ENCODE results near the gene FRMPD4. TPM values are rescaled to one million over a fixed set of nuclear protein-coding genes. Genes with fewer than 3 reads are reported as not detected.
A peak's percentile ranks its signal among the peaks of the same experiment; 100 is the strongest.

Gene FRMPD4
- total and polyA plus RNA-seq, 12 donors: 0.03 to 4.1 (median 2.0) TPM

DNA sequence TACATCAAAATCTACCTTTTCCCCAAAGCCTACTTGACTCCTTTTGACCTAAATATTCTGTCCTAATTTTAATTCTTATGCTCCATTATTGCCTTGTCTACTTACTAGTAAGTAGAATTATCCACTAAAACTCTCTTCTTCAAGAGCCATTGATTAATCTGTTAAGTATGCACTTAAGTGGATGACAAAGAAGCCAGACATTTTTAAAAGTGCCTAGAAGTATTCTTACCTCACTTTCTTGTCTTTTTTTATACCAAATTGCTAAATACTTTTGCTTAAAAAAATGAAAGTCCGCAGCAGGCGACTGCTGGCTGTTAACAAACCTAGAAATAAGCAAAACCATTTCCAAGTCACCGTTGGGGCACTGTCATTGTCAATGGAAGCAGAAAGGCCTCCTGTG lies 20.1 kb upstream of the FRMPD4 start:
- TF ChIP-seq, protein P1, sequence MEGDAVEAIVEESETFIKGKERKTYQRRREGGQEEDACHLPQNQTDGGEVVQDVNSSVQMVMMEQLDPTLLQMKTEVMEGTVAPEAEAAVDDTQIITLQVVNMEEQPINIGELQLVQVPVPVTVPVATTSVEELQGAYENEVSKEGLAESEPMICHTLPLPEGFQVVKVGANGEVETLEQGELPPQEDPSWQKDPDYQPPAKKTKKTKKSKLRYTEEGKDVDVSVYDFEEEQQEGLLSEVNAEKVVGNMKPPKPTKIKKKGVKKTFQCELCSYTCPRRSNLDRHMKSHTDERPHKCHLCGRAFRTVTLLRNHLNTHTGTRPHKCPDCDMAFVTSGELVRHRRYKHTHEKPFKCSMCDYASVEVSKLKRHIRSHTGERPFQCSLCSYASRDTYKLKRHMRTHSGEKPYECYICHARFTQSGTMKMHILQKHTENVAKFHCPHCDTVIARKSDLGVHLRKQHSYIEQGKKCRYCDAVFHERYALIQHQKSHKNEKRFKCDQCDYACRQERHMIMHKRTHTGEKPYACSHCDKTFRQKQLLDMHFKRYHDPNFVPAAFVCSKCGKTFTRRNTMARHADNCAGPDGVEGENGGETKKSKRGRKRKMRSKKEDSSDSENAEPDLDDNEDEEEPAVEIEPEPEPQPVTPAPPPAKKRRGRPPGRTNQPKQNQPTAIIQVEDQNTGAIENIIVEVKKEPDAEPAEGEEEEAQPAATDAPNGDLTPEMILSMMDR (IDR thresholded peaks at IDR 0.05): no peak
- Histone ChIP-seq H3K36me3 (no peaks in the 10 kb centered on the region), H3K27me3 (no peaks in the 10 kb centered on the region), H3K9me3 (no peaks in the 10 kb centered on the region), H3K4me1 (no peaks in the 10 kb centered on the region), H3K27ac (no peak overlapping the region), H3K4me3 (no peak overlapping the region)
- no peak for DNase-seq
- 79 to 87% methylated on average over 3 of the region's 3 CpGs for WGBS, 2 donors
- intact Hi-C loops (cut with DNase I): no loop called here
- no peak for ATAC-seq

DNA sequence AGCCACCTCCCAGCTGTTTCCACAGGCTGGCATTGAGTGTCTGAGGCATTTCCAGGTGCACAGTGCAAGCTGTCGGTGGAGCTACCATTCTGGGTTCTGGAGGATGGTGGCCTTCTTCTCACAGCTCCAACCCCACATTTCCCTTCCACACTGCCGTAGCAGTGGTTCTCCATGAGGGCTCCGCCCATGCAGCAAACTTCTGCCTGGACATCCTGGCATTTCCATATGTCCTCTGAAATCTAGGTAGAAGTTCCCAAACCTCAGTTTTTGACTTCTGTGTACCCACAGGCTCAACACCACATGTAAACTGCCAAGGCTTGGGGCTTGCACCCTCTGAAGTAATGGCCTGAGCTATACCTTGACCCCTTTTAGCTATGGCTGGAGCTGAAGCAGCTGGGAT lies 10.3 kb upstream of the FRMPD4 start:
- no peak overlapping the region for H3K27ac ChIP-seq
- no peak overlapping the region for H3K4me3 ChIP-seq
- ATAC-seq: no peak
- DNase-seq: no peak
- 89 to 91% methylated on average over 3 of the region's 3 CpGs for WGBS, 2 donors
- H3K27me3 ChIP-seq: no peaks in the 10 kb centered on the region
- no peaks in the 10 kb centered on the region for H3K36me3 ChIP-seq
- TF ChIP-seq, protein P1 (IDR thresholded peaks at IDR 0.05): no peak
- intact Hi-C loops (cut with DNase I): no loop called here
- H3K4me1 ChIP-seq: no peaks in the 10 kb centered on the region
- H3K9me3 ChIP-seq: peaks cover 0 to 26% (median 0%) of the 10 kb centered on the region in 11 donors

- ATAC-seq: no peak
- no peaks in the 10 kb centered on the region for H3K9me3 ChIP-seq
- no peak for DNase-seq
- H3K36me3 ChIP-seq: no peaks in the 10 kb centered on the region
- no peak overlapping the region for H3K27ac ChIP-seq
- peaks cover 0 to 56% (median 3%) of the 10 kb centered on the region in 7 donors for H3K27me3 ChIP-seq
- intact Hi-C loops (cut with DNase I): no loop called here
- WGBS, 2 donors: 0 to 1% methylated on average over 24 of the region's 24 CpGs
- TF ChIP-seq, protein P1 (IDR thresholded peaks at IDR 0.05): no peak
- no peaks in the 10 kb centered on the region for H3K4me1 ChIP-seq
- H3K4me3 ChIP-seq: peak overlapping the region; percentile 17 to 53 (median 40)
Measured at GRCh38 chrX:12137951-12138360, 317 bp upstream of the FRMPD4 start.

DNA sequence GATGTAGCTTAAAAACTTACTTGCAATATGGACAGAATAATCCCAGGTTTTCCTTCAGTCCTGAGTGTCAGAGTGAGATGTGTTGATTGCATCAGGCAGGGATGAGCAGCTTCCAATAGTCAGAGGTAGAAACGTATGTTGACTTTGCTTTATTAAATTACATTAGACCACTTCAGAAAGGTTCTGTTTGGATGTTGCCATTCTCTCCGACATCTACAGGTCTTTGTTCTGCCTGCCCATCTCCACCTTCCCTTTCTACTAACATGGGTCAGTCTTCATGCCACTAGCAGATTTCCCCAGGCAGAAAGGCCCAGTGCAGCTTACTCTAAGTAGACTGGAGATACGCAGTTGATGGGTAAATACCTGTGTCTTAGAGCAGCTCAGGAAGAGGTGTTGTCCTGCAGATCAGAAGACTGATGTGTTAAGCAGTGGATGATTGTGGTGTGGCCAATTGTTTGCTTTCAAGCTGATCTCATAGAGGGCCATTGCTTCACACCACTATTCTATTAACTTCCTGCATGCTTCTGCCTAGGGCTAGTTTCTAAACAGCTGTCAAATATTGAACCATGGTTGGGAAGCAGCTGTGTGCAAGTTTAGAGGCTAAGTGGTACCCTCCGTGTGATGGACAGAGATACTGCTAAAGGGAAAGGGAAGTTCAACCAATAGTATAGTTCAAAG lies 1.8 kb downstream of the FRMPD4 start:
- Histone ChIP-seq H3K4me1 (no peaks in the 10 kb centered on the region), H3K9me3 (no peaks in the 10 kb centered on the region), H3K36me3 (no peaks in the 10 kb centered on the region), H3K27me3 (peaks cover 0 to 56% (median 3%) of the 10 kb centered on the region in 7 donors), H3K27ac (no peak overlapping the region), H3K4me3 (no peak overlapping the region)
- 71 to 79% methylated on average over 4 of the region's 4 CpGs for WGBS, 2 donors
- TF ChIP-seq, protein P1 (IDR thresholded peaks at IDR 0.05): no peak
- ATAC-seq (no peak), DNase-seq (no peak)
- intact Hi-C loops (cut with DNase I): no loop called here
